Breast epithelium (tissue), 3 donors: Measurements from ENCODE around the gene USP21.

Experiments used
- CTCF ChIP-seq, 3 donors: fragments of 450-650 bp; IDR thresholded peaks; one replicate each; pipeline ENCODE4 v1.5.1; 2016 to 2017; ENCODE audit warnings: antibody characterized with exemption in 3 of 3, mild to moderate bottlenecking in 3 of 3, moderate library complexity in 3 of 3
- POLR2A ChIP-seq: fragments of 450-650 bp; IDR thresholded peaks from one replicate; pipeline ENCODE4 v1.6.1; 2016; ENCODE audit warnings: antibody characterized with exemption, mild to moderate bottlenecking, moderate library complexity
- POLR2AphosphoS5 ChIP-seq, 3 donors: sonication (generic); formaldehyde crosslinking; IDR thresholded peaks; one replicate each; pipeline ENCODE4 v1.6.1; 2017; ENCODE audit warnings: antibody characterized with exemption in 3 of 3

GRCh38 chr1:161139766-161140165, 19.5 kb upstream of the USP21 start:
- TF ChIP-seq CTCF (IDR thresholded peaks at IDR 0.05): peak; percentile 12 to 22 (median 12)
- TF ChIP-seq POLR2A: no peak
- TF ChIP-seq POLR2AphosphoS5 (IDR thresholded peaks at IDR 0.05): no peak
